IMR-90 (cell line): Measurements from ENCODE around the gene FCSK. TPM values are rescaled to one million over a fixed set of nuclear protein-coding genes. Genes with fewer than 3 reads are reported as not detected.

ENCODE experiments used
- ATAC-seq: fragments of 200-7000 bp; cut with Tn5 transposase; 2 replicates; pipeline ENCODE4 v1.9.1; 2020; ENCODE audit warnings: low read depth, mild to moderate bottlenecking, moderate library complexity
- BruUV-seq: library from RNA; stranded (reverse); fragments of 400-500 nt; replicated peaks from 2 replicates; lab custom pipeline; 2021; lab: Mats Ljungman, UMichigan
- CTCF ChIA-PET: fragments of 300-600 bp; formaldehyde crosslinking; extraction: SDS; loops from one replicate; lab custom pipeline; 2021; ENCODE audit warnings: antibody characterized with exemption; lab: Yijun Ruan, JAX
- POLR2A ChIA-PET: fragments of 300-600 bp; sonication (Branson Sonifier 250); formaldehyde crosslinking; loops from one replicate; lab custom pipeline; 2022; ENCODE audit warnings: antibody characterized with exemption; ENCODE audit not compliant: unreplicated experiment; lab: Charles Lee
- DNase-seq: peaks from one replicate; pipeline ENCODE4 v3.0.0; 2013
- H2AFZ ChIP-seq: replicated peaks from 2 replicates; pipeline ENCODE3; 2013; ENCODE audit warnings: low read length, mild to moderate bottlenecking; ENCODE audit not compliant: poor library complexity
- H2AK5ac ChIP-seq: 2 replicates; pipeline ENCODE4 v1.6.1; 2013; ENCODE audit warnings: low read depth, low read length, inconsistent platforms
- H2AK9ac ChIP-seq: replicated peaks from 2 replicates; pipeline ENCODE3; 2013; ENCODE audit warnings: mild to moderate bottlenecking, low read depth, low read length, moderate library complexity; ENCODE audit not compliant: poor library complexity
- H2BK120ac ChIP-seq: 2 replicates; pipeline ENCODE4 v1.6.1; 2013; ENCODE audit warnings: low read depth, low read length, inconsistent platforms
- H2BK15ac ChIP-seq: 3 replicates; pipeline ENCODE4 v1.6.1; 2013; ENCODE audit warnings: low read depth, low read length, inconsistent platforms
- H2BK20ac ChIP-seq: 2 replicates; pipeline ENCODE4 v1.6.1; 2013; ENCODE audit warnings: low read depth, mild to moderate bottlenecking, inconsistent platforms, low read length, moderate library complexity
- H2BK5ac ChIP-seq: 2 replicates; pipeline ENCODE4 v1.6.1; 2013; ENCODE audit warnings: mild to moderate bottlenecking, low read depth, low read length, inconsistent platforms; ENCODE audit not compliant: poor library complexity, severe bottlenecking
- H3K14ac ChIP-seq: replicated peaks from 2 replicates; pipeline ENCODE4 v1.6.1; 2013; ENCODE audit warnings: low read depth, low read length, inconsistent platforms
- H3K18ac ChIP-seq: 2 replicates; pipeline ENCODE4 v1.6.1; 2013; ENCODE audit warnings: low read depth, low read length, control low read depth
- H3K23ac ChIP-seq: 2 replicates; pipeline ENCODE4 v1.6.1; 2013; ENCODE audit warnings: low read depth, low read length, inconsistent platforms
- H3K27ac ChIP-seq: 2 replicates; pipeline ENCODE4 v1.5.1; 2013; ENCODE audit warnings: mild to moderate bottlenecking, control low read depth, low read length; ENCODE audit not compliant: insufficient read depth
- H3K27me3 ChIP-seq: 2 replicates; pipeline ENCODE4 v1.6.1; 2013; ENCODE audit warnings: low read length; ENCODE audit not compliant: control insufficient read depth, insufficient read depth
- H3K36me3 ChIP-seq: 2 replicates; pipeline ENCODE4 v1.6.1; 2013; ENCODE audit warnings: low read length, mixed read lengths; ENCODE audit not compliant: control insufficient read depth, insufficient read depth
- H3K4ac ChIP-seq: 2 replicates; pipeline ENCODE4 v1.6.1; 2013; ENCODE audit warnings: low read depth, low read length, inconsistent platforms
- H3K4me1 ChIP-seq: 2 replicates; pipeline ENCODE4 v1.6.1; 2013; ENCODE audit warnings: low read length, mixed read lengths; ENCODE audit not compliant: control insufficient read depth, insufficient read depth
- H3K4me2 ChIP-seq: 2 replicates; pipeline ENCODE4 v1.6.1; 2013; ENCODE audit warnings: low read depth, mild to moderate bottlenecking, control low read depth, low read length, moderate library complexity
- H3K4me3 ChIP-seq: 2 replicates; pipeline ENCODE4 v1.5.1; 2013; ENCODE audit warnings: low read depth, mild to moderate bottlenecking, control low read depth, low read length, moderate library complexity; ENCODE audit not compliant: insufficient read depth
- H3K56ac ChIP-seq: 2 replicates; pipeline ENCODE4 v1.6.1; 2013; ENCODE audit warnings: low read length, inconsistent platforms; ENCODE audit not compliant: insufficient read depth; ENCODE audit errors: extremely low read depth
- H3K79me1 ChIP-seq, 2 experiments: 2 replicates each; pipeline ENCODE4 v1.6.1; 2013; ENCODE audit warnings: low read length in 2 of 2, inconsistent platforms in 1 of 2, low read depth in 1 of 2
- H3K9ac ChIP-seq: 2 replicates; pipeline ENCODE4 v1.6.1; 2013; ENCODE audit warnings: low read depth, low read length, control low read depth
- H3K9me1 ChIP-seq: 2 replicates; pipeline ENCODE4 v1.6.1; 2013; ENCODE audit warnings: low read length, inconsistent platforms; ENCODE audit not compliant: insufficient read depth
- H3K9me3 ChIP-seq: 2 replicates; pipeline ENCODE4 v1.6.1; 2013; ENCODE audit warnings: low read length; ENCODE audit not compliant: control insufficient read depth, insufficient read depth
- H4K20me1 ChIP-seq: 2 replicates; pipeline ENCODE4 v1.6.1; 2013; ENCODE audit warnings: low read length, inconsistent platforms; ENCODE audit not compliant: insufficient read depth
- H4K5ac ChIP-seq: 2 replicates; pipeline ENCODE4 v1.6.1; 2013; ENCODE audit warnings: mild to moderate bottlenecking, low read depth, low read length, control low read depth
- H4K8ac ChIP-seq, 2 experiments: 2 replicates each; pipeline ENCODE4 v1.6.1; 2013; ENCODE audit warnings: low read depth in 2 of 2, low read length in 2 of 2, control low read depth in 1 of 2, inconsistent platforms in 1 of 2
- H4K91ac ChIP-seq: 2 replicates; pipeline ENCODE4 v1.6.1; 2013; ENCODE audit warnings: low read depth, low read length, inconsistent platforms; ENCODE audit not compliant: insufficient read depth
- BHLHE40 ChIP-seq: fragments of 150-350 bp; IDR thresholded peaks from 2 replicates; pipeline ENCODE4 v1.6.1; 2016; ENCODE audit warnings: mild to moderate bottlenecking, low read depth, low read length
- CTCF ChIP-seq: conservative IDR thresholded peaks from 2 replicates; pipeline ENCODE4 v1.5.1; 2012; ENCODE audit warnings: mild to moderate bottlenecking, low read depth, low read length, improper control_type of control experiment
- ELK1 ChIP-seq: fragments of 150-350 bp; IDR thresholded peaks from 2 replicates; pipeline ENCODE4 v1.6.1; 2016; ENCODE audit warnings: low read depth, mild to moderate bottlenecking, low read length, moderate library complexity, borderline replicate concordance
- FOS ChIP-seq: fragments of 150-350 bp; IDR thresholded peaks from 2 replicates; pipeline ENCODE4 v1.6.1; 2016; ENCODE audit warnings: low read depth, low read length
- NFE2L2 ChIP-seq: fragments of 150-350 bp; IDR thresholded peaks from 2 replicates; pipeline ENCODE4 v1.6.1; 2016; ENCODE audit warnings: low read depth, mild to moderate bottlenecking, low read length
- RFX5 ChIP-seq: IDR thresholded peaks from 2 replicates; pipeline ENCODE4 v1.8.0; 2012; ENCODE audit warnings: low read depth, mild to moderate bottlenecking, low read length, moderate library complexity
- WGBS, 2 experiments: methylation state at CpG; one replicate each; pipeline versions ENCODE4 v1.1.5 to v1.1.7; 2013; ENCODE audit warnings: missing lambda C conversion rate in 2 of 2; ENCODE audit not compliant: insufficient read length in 1 of 2; ENCODE audit errors: extremely low coverage in 2 of 2; 5-methylcytosine and 5-hydroxymethylcytosine counted together
- dilution Hi-C: fragments of 300-500 bp; cut with HindIII; formaldehyde crosslinking; loops from one replicate; pipeline ENCODE4 v1.14.3; 2018; ENCODE audit warnings: low sequenced_read_pairs; ENCODE audit not compliant: unreplicated experiment
- in situ Hi-C: fragments of 300-500 bp; cut with MboI; formaldehyde crosslinking; loops from 3 replicates; pipeline ENCODE4 v1.14.3; 2019; ENCODE audit warnings: low sequenced_read_pairs, inconsistent platforms, mixed read lengths
- intact Hi-C: fragments of 100-400 bp; cut with micrococcal nuclease; formaldehyde crosslinking; loops from 2 replicates; pipeline ENCODE4 v1.10.0; 2022
- polyA plus RNA-seq, 3 experiments: library from polyadenylated mRNA; depleted of rRNA; stranded (reverse); fragments of >200 nt; gene quantifications; 2 replicates each; pipeline ENCODE4 v1.2.3, GENCODE V29; 2012; ENCODE audit warnings: low replicate concordance in 1 of 3
- total RNA-seq: library from RNA; depleted of rRNA; stranded (reverse); fragments of >200 nt; gene quantifications from 2 replicates; pipeline ENCODE4 v1.2.3, GENCODE V29; 2012

FCSK gene
- total and polyA plus RNA-seq, 2 of the 4 experiments (the other 2 are of a cell fraction), result 6.1 to 7.2 TPM

GRCh38 chr16:70421014-70421413, 33.4 kb upstream of the FCSK start:
- H4K20me1 ChIP-seq, result peaks cover 73% of the 10 kb centered on the region
- H3K23ac ChIP-seq, result no peak overlapping the region
- peaks cover 2% of the 10 kb centered on the region; the same call in 1 of the 2 replicates for H3K4me1 ChIP-seq
- ChIA-PET POLR2A (no interaction called here), CTCF (no interaction called here)
- no peak for ATAC-seq
- no peak overlapping the region for H2AK9ac ChIP-seq
- no peaks in the 10 kb centered on the region for H3K27me3 ChIP-seq
- no peak for DNase-seq
- H4K91ac ChIP-seq, result no peak overlapping the region
- H3K27ac ChIP-seq, result no peak overlapping the region
- no peaks in the 10 kb centered on the region for H3K9me3 ChIP-seq
- H3K4me3 ChIP-seq, result no peak overlapping the region
- H2AK5ac ChIP-seq, result no peak overlapping the region
- no peak overlapping the region for H3K9ac ChIP-seq
- intact Hi-C loops (no loop called here), dilution Hi-C loops (no loop called here), in situ Hi-C loops (no loop called here)
- no peak overlapping the region for H2BK120ac ChIP-seq
- H2BK20ac ChIP-seq, result no peak overlapping the region
- no TSS peak for BruUV-seq
- no peak overlapping the region for H2AFZ ChIP-seq
- H3K4ac ChIP-seq, result no peak overlapping the region
- H4K8ac ChIP-seq, result no peak overlapping the region
- H3K36me3 ChIP-seq, result peaks cover 11% of the 10 kb centered on the region
- no peak for TF ChIP-seq BHLHE40
- TF ChIP-seq RFX5, result no peak
- no peak for TF ChIP-seq CTCF
- TF ChIP-seq NFE2L2, result no peak
- TF ChIP-seq FOS, result no peak
- no peak for TF ChIP-seq ELK1
- no peak overlapping the region for H2BK5ac ChIP-seq
- H3K4me2 ChIP-seq, result no peak overlapping the region
- 80% methylated on average over 5 of the region's 9 CpGs; no CpG with 5 or more reads in 1 of the 2 experiments for WGBS, 2 experiments
- H3K18ac ChIP-seq, result no peak overlapping the region
- H3K9me1 ChIP-seq, result peaks cover 35% of the 10 kb centered on the region
- H3K56ac ChIP-seq, result no peak overlapping the region
- H3K79me1 ChIP-seq, result peaks cover 25 to 94% of the 10 kb centered on the region in 2 experiments
- H3K14ac ChIP-seq, result no peak overlapping the region
- H2BK15ac ChIP-seq, result no peak overlapping the region
- no peak overlapping the region for H4K5ac ChIP-seq
